SU-DHL-6 (cell line): ENCODE data around the gene DNM2.

Source experiments
- H2AFZ ChIP-seq: fragments of 200-600 bp; sonication (generic); 2 replicates; pipeline ENCODE4 v1.6.1; 2014; ENCODE audit warnings: low read depth, mild to moderate bottlenecking, moderate library complexity, mixed read lengths, antibody characterized with exemption, low read length; ENCODE audit not compliant: severe bottlenecking
- H3F3A ChIP-seq: fragments of 200-600 bp; shearing (Covaris generic); 2 replicates; pipeline ENCODE4 v1.6.0; 2016; ENCODE audit warnings: antibody characterized with exemption, mild to moderate bottlenecking; ENCODE audit not compliant: insufficient read depth
- H3K27ac ChIP-seq: fragments of 200-600 bp; sonication (generic); 2 replicates; pipeline ENCODE4 v1.5.1; 2016; ENCODE audit warnings: low read depth, mild to moderate bottlenecking, low read length, moderate library complexity, mixed read lengths
- H3K27me3 ChIP-seq: fragments of 200-600 bp; sonication (generic), shearing (Covaris generic); 2 replicates; pipeline ENCODE4 v1.6.0; 2014; ENCODE audit warnings: mild to moderate bottlenecking, low read length
- H3K36me3 ChIP-seq: fragments of 200-600 bp; sonication (generic); 2 replicates; pipeline ENCODE4 v1.6.1; 2014; ENCODE audit warnings: mild to moderate bottlenecking, low read length, mixed read lengths
- H3K4me2 ChIP-seq: fragments of 300-600, 200-600 bp; shearing (Covaris generic), sonication (generic); 2 replicates; pipeline ENCODE4 v1.6.0; 2014; ENCODE audit warnings: low read length, low read depth, mild to moderate bottlenecking; ENCODE audit not compliant: poor library complexity, severe bottlenecking
- H3K4me3 ChIP-seq: fragments of 200-600 bp; sonication (generic); 2 replicates; pipeline ENCODE4 v1.5.1; 2014; ENCODE audit warnings: antibody characterized with exemption, low read length, mild to moderate bottlenecking, mixed read lengths; ENCODE audit not compliant: insufficient read depth, poor library complexity, severe bottlenecking
- H3K79me2 ChIP-seq: fragments of 200-600 bp; sonication (generic); 2 replicates; pipeline ENCODE4 v1.6.1; 2014; ENCODE audit warnings: mild to moderate bottlenecking, low read length, moderate library complexity; ENCODE audit not compliant: insufficient read depth
- H3K9ac ChIP-seq: fragments of 200-600 bp; sonication (generic); 2 replicates; pipeline ENCODE4 v1.7.0; 2014; ENCODE audit warnings: mild to moderate bottlenecking, low read length
- H3K9me2 ChIP-seq: fragments of 200-600 bp; sonication (generic); replicated peaks from 2 replicates; pipeline ENCODE4 v1.6.1; 2014; ENCODE audit warnings: low read length; ENCODE audit not compliant: insufficient read depth
- H3K9me3 ChIP-seq: fragments of 200-600 bp; sonication (generic); 2 replicates; pipeline ENCODE4 v1.6.1; 2014; ENCODE audit warnings: low read length, mixed read lengths; ENCODE audit not compliant: insufficient read depth
- H4K20me1 ChIP-seq: fragments of 200-600 bp; sonication (generic); 2 replicates; pipeline ENCODE4 v1.6.1; 2014; ENCODE audit warnings: low read depth, mild to moderate bottlenecking, antibody characterized with exemption, low read length, moderate library complexity, mixed read lengths
- CTCF ChIP-seq: fragments of 200-600 bp; sonication (generic); IDR thresholded peaks from one replicate; pipeline ENCODE4 v1.5.1; 2017; ENCODE audit warnings: antibody characterized with exemption, mild to moderate bottlenecking, low read length, moderate library complexity; ENCODE audit not compliant: insufficient read depth, poor library complexity, severe bottlenecking
- EZH2phosphoT487 ChIP-seq: fragments of 200-600 bp; sonication (generic), shearing (Covaris generic); conservative IDR thresholded peaks from 2 replicates; pipeline ENCODE4 v1.6.1; 2018; ENCODE audit warnings: mild to moderate bottlenecking, antibody characterized with exemption, low read length, moderate library complexity, mixed read lengths

Gene DNM2

GRCh38 chr19:10763828-10764339 lies 46.0 kb downstream of the DNM2 start:
- H3K4me2 ChIP-seq = no peak overlapping the region
- no peak overlapping the region for H2AFZ ChIP-seq
- no peak overlapping the region for H3K4me3 ChIP-seq
- H3K27ac ChIP-seq = no peak overlapping the region
- peaks cover 13% of the 10 kb centered on the region for H3F3A ChIP-seq
- no peaks in the 10 kb centered on the region for H3K9me2 ChIP-seq
- TF ChIP-seq EZH2phosphoT487 = no peak
- TF ChIP-seq CTCF = no peak
- H3K79me2 ChIP-seq = peaks cover 37% of the 10 kb centered on the region
- no peaks in the 10 kb centered on the region for H3K36me3 ChIP-seq
- H3K27me3 ChIP-seq = no peaks in the 10 kb centered on the region
- H3K9ac ChIP-seq = no peak overlapping the region
- no peaks in the 10 kb centered on the region for H4K20me1 ChIP-seq
- no peaks in the 10 kb centered on the region for H3K9me3 ChIP-seq

GRCh38 chr19:10764340-10764894 lies 46.5 kb downstream of the DNM2 start:
- TF ChIP-seq CTCF = no peak
- no peak for TF ChIP-seq EZH2phosphoT487
- H3K4me2 ChIP-seq = no peak overlapping the region
- H3K27me3 ChIP-seq = no peaks in the 10 kb centered on the region
- no peaks in the 10 kb centered on the region for H3K36me3 ChIP-seq
- H2AFZ ChIP-seq = no peak overlapping the region
- no peak overlapping the region for H3K4me3 ChIP-seq
- no peak overlapping the region for H3K9ac ChIP-seq
- no peaks in the 10 kb centered on the region for H4K20me1 ChIP-seq
- H3K79me2 ChIP-seq = peaks cover 32% of the 10 kb centered on the region
- H3K27ac ChIP-seq = no peak overlapping the region
- no peaks in the 10 kb centered on the region for H3K9me3 ChIP-seq
- 0 out of 2 replicates have a peak, but pooled peaks cover 7% of the 10 kb centered on the region for H3F3A ChIP-seq
- H3K9me2 ChIP-seq = no peaks in the 10 kb centered on the region

- no peaks in the 10 kb centered on the region for H3F3A ChIP-seq
- no peaks in the 10 kb centered on the region for H4K20me1 ChIP-seq
- no peaks in the 10 kb centered on the region for H3K9me3 ChIP-seq
- H3K27me3 ChIP-seq = no peaks in the 10 kb centered on the region
- H3K4me3 ChIP-seq = no peak overlapping the region
- H3K36me3 ChIP-seq = no peaks in the 10 kb centered on the region
- H3K9ac ChIP-seq = no peak overlapping the region
- no peak overlapping the region for H3K27ac ChIP-seq
- no peak overlapping the region for H2AFZ ChIP-seq
- no peaks in the 10 kb centered on the region for H3K9me2 ChIP-seq
- no peak for TF ChIP-seq EZH2phosphoT487
- no peak for TF ChIP-seq CTCF
- no peak overlapping the region for H3K4me2 ChIP-seq
- peaks cover 31% of the 10 kb centered on the region for H3K79me2 ChIP-seq
Measured at GRCh38 chr19:10766049-10766623, 48.3 kb downstream of the DNM2 start.
